NCI-H2227 (cell line): ENCODE results near the gene SPPL3.
"Not testable (repeated sequence)": the region's sequence is repeated elsewhere in the genome, so short reads cannot be mapped to it uniquely, and the experiment has no call there.

ENCODE experiments used
- DNase-seq: peaks from one replicate; lab custom pipeline; 2025; ENCODE audit not compliant: unreplicated experiment; lab: John Stamatoyannopoulos, UW

Gene SPPL3, protein sequence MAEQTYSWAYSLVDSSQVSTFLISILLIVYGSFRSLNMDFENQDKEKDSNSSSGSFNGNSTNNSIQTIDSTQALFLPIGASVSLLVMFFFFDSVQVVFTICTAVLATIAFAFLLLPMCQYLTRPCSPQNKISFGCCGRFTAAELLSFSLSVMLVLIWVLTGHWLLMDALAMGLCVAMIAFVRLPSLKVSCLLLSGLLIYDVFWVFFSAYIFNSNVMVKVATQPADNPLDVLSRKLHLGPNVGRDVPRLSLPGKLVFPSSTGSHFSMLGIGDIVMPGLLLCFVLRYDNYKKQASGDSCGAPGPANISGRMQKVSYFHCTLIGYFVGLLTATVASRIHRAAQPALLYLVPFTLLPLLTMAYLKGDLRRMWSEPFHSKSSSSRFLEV

DNA sequence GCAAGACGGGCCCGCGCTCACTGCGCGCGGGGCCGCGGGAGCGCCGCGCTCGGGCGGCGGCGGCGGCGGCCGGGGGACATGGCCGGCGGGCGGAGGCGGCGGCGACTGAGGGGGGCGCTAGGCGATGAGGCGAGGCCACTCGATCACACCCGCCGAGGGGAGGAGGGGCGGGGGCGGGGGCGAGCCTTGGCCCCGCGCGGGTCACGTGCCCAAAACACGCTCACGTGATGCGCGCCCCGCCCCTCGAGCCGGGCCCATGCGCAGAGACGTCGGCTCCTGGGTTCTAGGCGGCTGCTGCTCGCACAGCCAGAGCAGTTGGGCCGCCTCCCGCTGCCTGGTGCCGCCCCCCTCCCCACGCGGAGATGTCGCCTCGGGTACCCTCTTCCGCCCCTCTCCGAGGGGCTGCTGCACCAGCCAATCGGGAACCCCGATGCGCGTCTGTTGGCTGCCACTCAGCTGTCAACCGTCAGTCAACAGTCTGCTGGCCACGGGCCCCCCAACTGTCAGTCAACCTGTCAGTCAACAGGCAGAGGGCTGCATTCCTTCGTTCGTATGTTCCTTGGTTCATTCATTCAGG is at the start of gene SPPL3:
Gene SPPL3 (minus strand): TSS at position 162 of the 577 bp plus-strand sequence. CDS start 491 bp downstream, outside the sequence.
- peak; percentile 97 for DNase-seq

GRCh38 chr12:120950807-120951206 is 46.6 kb upstream of the SPPL3 start:
- no peak for DNase-seq

GRCh38 chr12:120950260-120950799 is 46.2 kb upstream of the SPPL3 start:
- DNase-seq, result not testable (repeated sequence)

DNA sequence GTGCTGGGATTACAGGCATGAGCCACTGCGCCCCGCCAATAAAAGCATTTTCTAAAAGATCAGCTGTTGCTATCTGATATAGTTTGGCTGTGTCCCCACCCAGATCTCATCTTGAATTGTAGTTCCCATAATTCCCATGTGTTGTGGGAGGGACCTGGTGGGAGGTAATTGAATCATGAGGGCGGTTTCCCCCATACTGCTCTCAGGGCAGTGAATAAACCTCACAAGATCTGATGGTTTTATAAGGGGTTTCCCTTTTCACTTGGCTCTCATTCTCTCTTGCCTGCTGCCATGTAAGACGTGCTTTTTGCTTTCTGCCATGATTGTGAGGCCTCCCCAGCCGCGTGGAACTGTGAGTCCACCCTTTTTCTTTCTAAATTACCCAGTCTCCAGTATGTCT is 41.4 kb upstream of the SPPL3 start:
- not testable (repeated sequence) for DNase-seq

- DNase-seq, result peak; percentile 13
Observed at GRCh38 chr12:120944645-120945217, 40.6 kb upstream of the SPPL3 start.

DNA sequence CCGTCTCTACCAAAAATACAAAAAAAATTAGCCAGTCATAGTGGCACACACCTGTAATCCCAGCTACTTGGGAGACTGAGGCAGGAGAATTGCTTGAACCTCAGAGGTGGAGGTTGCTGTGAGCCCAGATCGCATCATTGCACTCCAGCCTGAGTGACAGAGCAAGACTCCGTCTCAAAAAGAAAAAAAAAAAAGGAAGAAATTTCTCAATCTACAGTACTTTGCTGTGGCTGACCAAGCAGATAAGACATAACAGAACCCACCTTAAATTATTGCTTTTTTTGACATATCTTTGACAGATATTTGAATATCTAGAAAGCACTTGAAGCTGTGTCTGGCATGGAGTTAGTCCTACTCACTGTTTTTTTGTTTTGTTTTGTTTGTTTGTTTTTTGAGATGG is 39.3 kb upstream of the SPPL3 start:
- no peak for DNase-seq

GRCh38 chr12:120941846-120942405 is 37.8 kb upstream of the SPPL3 start:
- DNase-seq, result no peak

GRCh38 chr12:120941412-120941811 is 37.3 kb upstream of the SPPL3 start:
- DNase-seq, result no peak

DNA sequence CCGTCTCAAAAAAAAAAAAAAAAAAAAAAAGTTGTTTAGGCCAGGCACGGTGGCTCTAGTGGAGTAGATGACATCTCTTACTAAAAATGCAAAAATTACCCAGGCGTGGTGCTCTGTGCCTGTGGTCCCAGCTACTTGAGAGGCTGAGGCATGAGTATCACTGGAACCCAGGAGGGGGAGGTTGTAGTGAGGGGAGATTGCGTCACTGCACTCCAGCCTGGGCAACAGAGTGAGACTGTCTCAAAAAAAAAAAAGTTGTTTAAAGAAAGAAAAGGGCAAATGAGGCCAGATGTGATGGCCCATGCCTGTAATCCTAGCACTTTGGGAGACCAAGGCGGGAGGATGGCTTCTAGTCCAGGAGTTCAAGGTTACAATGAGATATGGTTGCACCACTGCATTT is 36.6 kb upstream of the SPPL3 start:
- DNase-seq, result no peak

DNA sequence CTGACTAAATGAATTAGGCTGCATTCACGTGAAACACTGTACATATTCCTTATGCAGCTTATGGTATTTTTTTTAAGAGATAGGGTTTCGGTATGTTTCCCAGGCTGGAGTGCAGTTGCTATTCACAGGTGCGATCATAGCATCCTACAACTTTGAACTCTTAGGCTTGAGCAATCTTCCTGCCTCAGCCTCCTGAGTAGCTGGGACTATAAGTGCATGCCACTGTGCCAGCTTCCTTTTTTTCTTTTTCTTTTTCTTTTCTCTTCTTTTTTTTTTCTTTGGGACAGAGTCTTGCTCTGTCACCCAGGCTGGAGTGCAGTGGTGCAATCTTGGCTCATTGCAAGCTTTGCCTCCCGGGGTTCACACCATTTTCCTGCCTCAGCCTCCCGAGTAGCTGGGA is 35.8 kb upstream of the SPPL3 start:
- no peak for DNase-seq

DNA sequence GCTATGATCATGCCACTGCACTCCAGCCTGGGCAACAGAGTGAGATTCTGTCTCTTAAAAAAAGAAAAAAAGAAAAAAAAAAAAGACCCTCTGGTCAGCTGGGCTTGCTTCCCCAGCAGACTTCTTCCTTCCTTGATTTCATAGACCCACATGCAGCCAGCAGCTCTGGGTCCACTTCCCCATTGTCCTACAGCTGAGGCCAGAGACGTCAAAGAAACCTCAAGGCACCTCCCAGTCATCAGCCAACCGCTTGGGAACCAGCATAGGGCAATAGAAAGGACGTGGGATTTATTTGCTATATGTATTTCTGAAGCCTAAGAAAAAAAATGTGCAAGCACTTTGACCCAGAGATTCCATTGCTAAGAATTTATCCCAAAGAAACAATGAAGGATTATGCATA is 35.4 kb upstream of the SPPL3 start:
- DNase-seq, result no peak

DNA sequence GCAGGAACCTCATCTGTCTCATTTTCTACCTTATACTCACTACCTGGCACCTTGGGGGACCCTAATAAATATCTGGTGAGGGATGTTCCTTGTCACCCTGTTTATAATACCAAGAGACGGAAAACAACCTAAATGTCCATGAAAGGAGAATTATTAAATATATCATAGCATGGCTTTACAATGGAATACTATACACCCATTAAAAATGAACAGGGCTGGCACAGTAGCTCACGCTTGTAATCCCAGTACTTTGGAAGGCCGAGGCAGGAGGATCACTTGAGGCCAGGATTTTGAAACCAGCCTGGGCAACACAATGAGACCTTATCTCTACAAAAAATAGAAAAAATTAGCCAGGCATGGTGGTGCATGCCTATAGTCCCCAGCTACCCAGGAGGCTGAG is 34.3 kb upstream of the SPPL3 start:
- no peak for DNase-seq

- DNase-seq, result no peak
Observed at GRCh38 chr12:120936197-120936596, 32.0 kb upstream of the SPPL3 start.

DNA sequence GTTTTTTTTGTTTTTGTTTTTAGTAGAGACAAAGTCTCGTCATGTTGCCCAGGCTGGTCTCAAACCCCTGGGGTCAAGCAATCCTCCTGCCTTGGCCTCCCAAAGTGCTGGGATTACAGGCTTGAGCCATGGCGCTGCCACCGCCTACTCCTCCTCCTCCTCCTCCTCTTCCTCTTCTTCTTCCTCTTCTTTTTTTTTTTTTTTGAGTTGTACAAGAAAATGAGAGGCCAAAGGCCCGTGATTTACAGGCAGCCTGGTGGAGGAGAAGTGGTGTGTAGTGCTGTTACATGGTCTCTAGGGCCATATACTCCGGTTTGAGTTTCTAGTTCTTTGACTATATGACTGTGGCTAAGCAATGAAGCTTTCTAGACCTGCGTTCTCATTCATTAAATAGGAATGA is 29.6 kb upstream of the SPPL3 start:
- no peak for DNase-seq

DNA sequence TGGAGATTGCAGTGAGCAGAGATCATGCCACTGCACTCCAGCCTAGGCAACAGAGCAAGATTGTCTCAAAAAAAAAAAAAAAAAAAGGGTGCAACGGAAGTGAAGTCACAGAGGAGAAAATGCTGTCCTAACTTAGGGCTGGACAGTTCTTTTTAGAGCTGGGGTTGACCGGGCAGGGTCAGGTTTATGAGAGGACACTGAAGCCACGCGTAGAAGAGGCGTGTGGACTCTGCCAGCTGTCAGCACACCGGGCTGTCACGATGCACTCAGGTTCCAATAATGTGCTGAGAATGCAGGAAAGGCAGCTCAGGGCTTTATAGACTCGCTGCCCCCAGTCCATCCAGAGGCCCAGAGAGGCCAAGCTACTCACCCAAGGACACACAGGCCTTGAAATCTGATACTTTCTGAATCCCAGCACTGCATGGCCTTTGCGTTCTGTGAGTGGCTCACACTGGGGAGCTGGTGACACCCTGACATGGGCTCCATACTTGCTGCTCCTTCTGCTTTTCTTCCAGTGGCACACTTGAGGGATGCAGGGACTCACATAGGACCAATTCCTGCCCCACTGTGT is 28.9 kb upstream of the SPPL3 start:
- DNase-seq, result no peak

DNA sequence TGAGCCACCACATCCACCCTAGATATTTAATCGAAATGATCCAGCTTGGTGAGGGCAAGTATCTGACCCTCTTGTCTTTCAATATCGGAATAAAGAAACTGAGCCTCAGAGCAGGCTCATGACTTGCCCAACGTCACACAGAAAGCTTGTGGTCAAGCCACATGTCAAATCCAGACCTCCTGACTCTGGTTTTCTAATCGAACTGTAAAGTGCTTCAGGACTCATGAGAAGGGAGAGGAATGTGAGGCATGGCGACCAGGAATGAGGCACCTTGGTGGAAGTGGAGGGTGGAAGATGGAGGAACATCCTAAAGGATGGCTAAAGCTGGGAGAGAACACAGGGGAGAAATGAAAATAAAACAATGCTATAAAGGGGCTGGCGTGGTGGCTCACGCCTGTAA is 27.9 kb upstream of the SPPL3 start:
- DNase-seq, result no peak

GRCh38 chr12:120930032-120930431 is 25.9 kb upstream of the SPPL3 start:
- DNase-seq, result no peak

GRCh38 chr12:120928864-120929652 is 24.9 kb upstream of the SPPL3 start:
- no peak for DNase-seq

GRCh38 chr12:120925740-120926563 is 21.8 kb upstream of the SPPL3 start:
- no peak for DNase-seq

- DNase-seq, result no peak
Observed at GRCh38 chr12:120922279-120922678, 18.1 kb upstream of the SPPL3 start.
